ENCODE data around the gene PCSK9.

Gene PCSK9

GRCh38 chr1:55081905-55082296, 42.6 kb downstream of the PCSK9 start:
- DNase-seq (ENCODE audit: low read depth) = no peak
- no peak overlapping the region for H3K4me3 ChIP-seq (ENCODE audit: control insufficient read depth, low read depth, low read length)
- TF ChIP-seq CTCF (IDR thresholded peaks at IDR 0.05; ENCODE audit: control insufficient read depth, insufficient read depth, low read depth, low read length, missing control alignments) = no peak

- TF ChIP-seq CTCF (IDR thresholded peaks at IDR 0.05; ENCODE audit: control insufficient read depth, insufficient read depth, low read depth, low read length, missing control alignments) = no peak
- DNase-seq (ENCODE audit: low read depth) = no peak
- no peak overlapping the region for H3K4me3 ChIP-seq (ENCODE audit: control insufficient read depth, low read depth, low read length)
These were observed 44.9 kb downstream of the PCSK9 start for GRCh38 chr1:55084257-55084656.

- no peak overlapping the region for H3K4me3 ChIP-seq (ENCODE audit: control insufficient read depth, low read depth, low read length)
- DNase-seq (ENCODE audit: low read depth) = no peak
- TF ChIP-seq CTCF (IDR thresholded peaks at IDR 0.05; ENCODE audit: control insufficient read depth, insufficient read depth, low read depth, low read length, missing control alignments) = no peak
These were observed 48.1 kb downstream of the PCSK9 start for GRCh38 chr1:55087439-55087838.

GRCh38 chr1:55088413-55088812, 49.1 kb downstream of the PCSK9 start:
- no peak overlapping the region for H3K4me3 ChIP-seq (ENCODE audit: control insufficient read depth, low read depth, low read length)
- no peak for TF ChIP-seq CTCF (IDR thresholded peaks at IDR 0.05; ENCODE audit: control insufficient read depth, insufficient read depth, low read depth, low read length, missing control alignments)
- DNase-seq (ENCODE audit: low read depth) = no peak

GRCh38 chr1:55089683-55090082, 50.3 kb downstream of the PCSK9 start:
- no peak for TF ChIP-seq CTCF (IDR thresholded peaks at IDR 0.05; ENCODE audit: control insufficient read depth, insufficient read depth, low read depth, low read length, missing control alignments)
- DNase-seq (ENCODE audit: low read depth) = no peak
- H3K4me3 ChIP-seq (ENCODE audit: control insufficient read depth, low read depth, low read length) = no peak overlapping the region

- DNase-seq (ENCODE audit: low read depth) = no peak
- no peak overlapping the region for H3K4me3 ChIP-seq (ENCODE audit: control insufficient read depth, low read depth, low read length)
- TF ChIP-seq CTCF (IDR thresholded peaks at IDR 0.05; ENCODE audit: control insufficient read depth, insufficient read depth, low read depth, low read length, missing control alignments) = no peak
These were observed 53.1 kb downstream of the PCSK9 start for GRCh38 chr1:55092475-55092874.

- no peak for DNase-seq (ENCODE audit: low read depth)
- H3K4me3 ChIP-seq (ENCODE audit: control insufficient read depth, low read depth, low read length) = no peak overlapping the region
- no peak for TF ChIP-seq CTCF (IDR thresholded peaks at IDR 0.05; ENCODE audit: control insufficient read depth, insufficient read depth, low read depth, low read length, missing control alignments)
These were observed 55.7 kb downstream of the PCSK9 start for GRCh38 chr1:55095095-55095494.
